Sigmoid colon (tissue), 4 donors: ENCODE measurements around the gene MITF.

Source experiments
- POLR2A ChIP-seq, 2 donors: fragments of 450-650 bp; IDR thresholded peaks; one replicate each; pipeline ENCODE4 v1.6.1; 2016; ENCODE audit warnings: antibody characterized with exemption in 2 of 2, mild to moderate bottlenecking in 2 of 2, moderate library complexity in 2 of 2
- POLR2AphosphoS5 ChIP-seq, 4 donors: sonication (generic); formaldehyde crosslinking; IDR thresholded peaks; one replicate each; pipeline ENCODE4 v1.6.1; 2017; ENCODE audit warnings: antibody characterized with exemption in 4 of 4
- TF ChIP-seq, protein P1 (sequence below), 4 experiments: fragments of 450-650 bp in 3 of 4; fragments of 200-600 bp in 1 of 4; IDR thresholded peaks; one replicate each; pipeline ENCODE4 v1.5.1; 2016 to 2019; ENCODE audit warnings: antibody characterized with exemption in 4 of 4, mild to moderate bottlenecking in 3 of 4, moderate library complexity in 2 of 4

DNA sequence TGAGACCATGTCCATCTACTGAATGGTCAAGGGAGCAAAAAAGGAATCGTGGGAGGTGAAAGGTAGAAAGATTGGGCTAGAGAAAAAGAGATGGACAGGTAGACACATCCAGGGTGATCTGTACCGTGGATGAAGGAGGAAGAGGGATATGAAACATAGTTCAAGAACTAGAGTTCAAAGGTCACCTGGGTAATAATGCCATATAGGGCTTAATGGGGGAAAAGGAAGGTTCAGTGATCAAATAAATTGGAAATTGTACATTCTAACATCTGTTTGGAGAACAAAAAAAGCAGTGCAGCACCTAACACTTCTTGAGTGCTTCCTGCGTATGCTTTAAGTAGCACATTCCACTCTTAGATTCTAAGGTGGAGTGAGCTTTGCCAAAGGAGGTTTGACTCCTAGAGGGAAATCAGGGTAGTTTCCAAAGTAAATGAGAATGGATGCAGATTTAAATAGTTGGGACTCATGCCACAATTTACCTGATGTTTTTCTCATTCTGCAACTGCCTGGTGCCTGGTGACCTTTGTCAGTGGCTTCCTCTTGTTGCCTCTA, 46.6 kb downstream of the MITF start:
- TF ChIP-seq, protein P1, sequence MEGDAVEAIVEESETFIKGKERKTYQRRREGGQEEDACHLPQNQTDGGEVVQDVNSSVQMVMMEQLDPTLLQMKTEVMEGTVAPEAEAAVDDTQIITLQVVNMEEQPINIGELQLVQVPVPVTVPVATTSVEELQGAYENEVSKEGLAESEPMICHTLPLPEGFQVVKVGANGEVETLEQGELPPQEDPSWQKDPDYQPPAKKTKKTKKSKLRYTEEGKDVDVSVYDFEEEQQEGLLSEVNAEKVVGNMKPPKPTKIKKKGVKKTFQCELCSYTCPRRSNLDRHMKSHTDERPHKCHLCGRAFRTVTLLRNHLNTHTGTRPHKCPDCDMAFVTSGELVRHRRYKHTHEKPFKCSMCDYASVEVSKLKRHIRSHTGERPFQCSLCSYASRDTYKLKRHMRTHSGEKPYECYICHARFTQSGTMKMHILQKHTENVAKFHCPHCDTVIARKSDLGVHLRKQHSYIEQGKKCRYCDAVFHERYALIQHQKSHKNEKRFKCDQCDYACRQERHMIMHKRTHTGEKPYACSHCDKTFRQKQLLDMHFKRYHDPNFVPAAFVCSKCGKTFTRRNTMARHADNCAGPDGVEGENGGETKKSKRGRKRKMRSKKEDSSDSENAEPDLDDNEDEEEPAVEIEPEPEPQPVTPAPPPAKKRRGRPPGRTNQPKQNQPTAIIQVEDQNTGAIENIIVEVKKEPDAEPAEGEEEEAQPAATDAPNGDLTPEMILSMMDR (IDR thresholded peaks at IDR 0.05), result peak in 1 of 4 experiments; percentile 9
- TF ChIP-seq POLR2AphosphoS5 (IDR thresholded peaks at IDR 0.05) (no peak), POLR2A (IDR thresholded peaks at IDR 0.05) (no peak)
